GM12878 (cell line): ENCODE measurements around the gene CRB3. TPM values are rescaled to one million over a fixed set of nuclear protein-coding genes. Genes with fewer than 3 reads are reported as not detected.
A peak's percentile ranks its signal among the peaks of the same experiment; 100 is the strongest.

Experiments
- CHD4 ChIP-seq: fragments of 200-600 bp; sonication (generic); IDR thresholded peaks from 2 replicates; pipeline ENCODE4 v1.6.1; 2016; ENCODE audit warnings: mild to moderate bottlenecking
- CREB1 ChIP-seq: IDR thresholded peaks from 2 replicates; pipeline ENCODE4 v1.6.1; 2012; ENCODE audit warnings: low read depth, mild to moderate bottlenecking, inconsistent platforms
- HDGF ChIP-seq: fragments of 450-650 bp; IDR thresholded peaks from 2 replicates; pipeline ENCODE4 v1.6.1; 2016; ENCODE audit warnings: antibody characterized with exemption
- MEF2A ChIP-seq: IDR thresholded peaks from 2 replicates; pipeline ENCODE4 v1.6.1; 2011; ENCODE audit warnings: low read depth, mild to moderate bottlenecking, low read length, moderate library complexity; ENCODE audit not compliant: insufficient read depth
- MTA2 ChIP-seq: fragments of 450-650 bp; IDR thresholded peaks from 2 replicates; pipeline ENCODE4 v1.6.1; 2016; ENCODE audit warnings: low read depth, mild to moderate bottlenecking, moderate library complexity
- NR2C1 ChIP-seq: fragments of 450-650 bp; IDR thresholded peaks from 2 replicates; pipeline ENCODE4 v1.6.1; 2017; ENCODE audit warnings: antibody characterized with exemption, mild to moderate bottlenecking, moderate library complexity
- PKNOX1 ChIP-seq: fragments of 450-650 bp; IDR thresholded peaks from 2 replicates; pipeline ENCODE4 v1.6.1; 2016; ENCODE audit warnings: mild to moderate bottlenecking
- RELA ChIP-seq: fragments of 450-650 bp; IDR thresholded peaks from 2 replicates; pipeline ENCODE4 v1.8.0; 2014; ENCODE audit warnings: borderline replicate concordance; ENCODE audit not compliant: partially characterized antibody
- RELB ChIP-seq: fragments of 450-650 bp; IDR thresholded peaks from 2 replicates; pipeline ENCODE4 v1.6.1; 2017; ENCODE audit warnings: low read depth, mild to moderate bottlenecking, moderate library complexity
- RFX5 ChIP-seq: IDR thresholded peaks from 2 replicates; pipeline ENCODE4 v1.6.1; 2011; ENCODE audit warnings: low read depth, low read length, improper control_type of control experiment
- SMAD5 ChIP-seq: IDR thresholded peaks from 2 replicates; pipeline ENCODE4 v1.6.1; 2016; ENCODE audit warnings: antibody characterized with exemption, low read depth
- TCF12 ChIP-seq: IDR thresholded peaks from 2 replicates; pipeline ENCODE4 v1.6.1; 2011; ENCODE audit warnings: low read depth, mild to moderate bottlenecking, low read length
- WRNIP1 ChIP-seq: IDR thresholded peaks from 2 replicates; pipeline ENCODE4 v1.6.1; 2011; ENCODE audit warnings: low read depth, low read length, improper control_type of control experiment, borderline replicate concordance
- ZBED1 ChIP-seq: IDR thresholded peaks from 2 replicates; pipeline ENCODE4 v1.6.1; 2016; ENCODE audit warnings: borderline replicate concordance
- ZNF217 ChIP-seq: fragments of 450-650 bp; IDR thresholded peaks from 2 replicates; pipeline ENCODE4 v1.6.1; 2017; ENCODE audit warnings: antibody characterized with exemption, mild to moderate bottlenecking
- ZNF622 ChIP-seq: fragments of 450-650 bp; IDR thresholded peaks from 2 replicates; pipeline ENCODE4 v1.6.1; 2017; ENCODE audit warnings: mild to moderate bottlenecking, inconsistent platforms
- polyA plus RNA-seq, 11 experiments: library from polyadenylated mRNA; depleted of rRNA in 4 of 11; unstranded in 6 of 11; stranded (reverse) in 5 of 11; fragments of >200 nt; fragmentation: Nextera tagmentation in 4 of 11; fragmentation: Illumina TruSeq in 1 of 11; extraction: Ambion mirVana in 4 of 11; extraction: Trizol in 1 of 11; gene quantifications; 1 replicate in 1 of 11; 2 replicates in 10 of 11; pipeline versions ENCODE4 v1.2.1 to v1.2.3, GENCODE V29; 2011 to 2016; ENCODE audit warnings: inconsistent platforms in 2 of 11, missing spikeins in 2 of 11, low read depth in 1 of 11
- total RNA-seq, 4 experiments: library from RNA; depleted of rRNA in 3 of 4; stranded (reverse); fragments of >200 nt in 3 of 4; fragmentation: Illumina TruSeq in 1 of 4; extraction: Trizol in 1 of 4; gene quantifications; 2 replicates each; pipeline versions ENCODE4 v1.2.1 to v1.2.3, GENCODE V29; 2013 to 2021
- TF ChIP-seq, protein P1 (sequence below): IDR thresholded peaks from 2 replicates; pipeline ENCODE4 v1.6.1; 2012; ENCODE audit warnings: mild to moderate bottlenecking, low read depth, low read length
- TF ChIP-seq, protein P2 (sequence below): fragments of 450-650 bp; IDR thresholded peaks from 2 replicates; pipeline ENCODE4 v1.6.1; 2017; ENCODE audit warnings: mild to moderate bottlenecking, moderate library complexity
- TF ChIP-seq, protein P3 (sequence below): IDR thresholded peaks from 2 replicates; pipeline ENCODE4 v1.6.1; 2012; ENCODE audit warnings: low read depth, low read length, improper control_type of control experiment

The CRB3 gene
- total and polyA plus RNA-seq, 10 of the 15 experiments (the other 5 are each of a cell fraction or from before 2014, with no cell fraction given): 0.11 to 1.9 (median 0.98) TPM; not detected in 1

- TF ChIP-seq, protein P1, sequence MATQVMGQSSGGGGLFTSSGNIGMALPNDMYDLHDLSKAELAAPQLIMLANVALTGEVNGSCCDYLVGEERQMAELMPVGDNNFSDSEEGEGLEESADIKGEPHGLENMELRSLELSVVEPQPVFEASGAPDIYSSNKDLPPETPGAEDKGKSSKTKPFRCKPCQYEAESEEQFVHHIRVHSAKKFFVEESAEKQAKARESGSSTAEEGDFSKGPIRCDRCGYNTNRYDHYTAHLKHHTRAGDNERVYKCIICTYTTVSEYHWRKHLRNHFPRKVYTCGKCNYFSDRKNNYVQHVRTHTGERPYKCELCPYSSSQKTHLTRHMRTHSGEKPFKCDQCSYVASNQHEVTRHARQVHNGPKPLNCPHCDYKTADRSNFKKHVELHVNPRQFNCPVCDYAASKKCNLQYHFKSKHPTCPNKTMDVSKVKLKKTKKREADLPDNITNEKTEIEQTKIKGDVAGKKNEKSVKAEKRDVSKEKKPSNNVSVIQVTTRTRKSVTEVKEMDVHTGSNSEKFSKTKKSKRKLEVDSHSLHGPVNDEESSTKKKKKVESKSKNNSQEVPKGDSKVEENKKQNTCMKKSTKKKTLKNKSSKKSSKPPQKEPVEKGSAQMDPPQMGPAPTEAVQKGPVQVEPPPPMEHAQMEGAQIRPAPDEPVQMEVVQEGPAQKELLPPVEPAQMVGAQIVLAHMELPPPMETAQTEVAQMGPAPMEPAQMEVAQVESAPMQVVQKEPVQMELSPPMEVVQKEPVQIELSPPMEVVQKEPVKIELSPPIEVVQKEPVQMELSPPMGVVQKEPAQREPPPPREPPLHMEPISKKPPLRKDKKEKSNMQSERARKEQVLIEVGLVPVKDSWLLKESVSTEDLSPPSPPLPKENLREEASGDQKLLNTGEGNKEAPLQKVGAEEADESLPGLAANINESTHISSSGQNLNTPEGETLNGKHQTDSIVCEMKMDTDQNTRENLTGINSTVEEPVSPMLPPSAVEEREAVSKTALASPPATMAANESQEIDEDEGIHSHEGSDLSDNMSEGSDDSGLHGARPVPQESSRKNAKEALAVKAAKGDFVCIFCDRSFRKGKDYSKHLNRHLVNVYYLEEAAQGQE: no peak
- TF ChIP-seq HDGF (peak; percentile 20; the same call in 1 of the 2 replicates), CREB1 (peak; percentile 59; the same call in 1 of the 2 replicates), MEF2A (no peak), MTA2 (peak; percentile 43; the same call in 1 of the 2 replicates), RFX5 (0 out of 2 replicates have a peak, but pooled peaks have one; percentile 11), WRNIP1 (no peak; the same call in 1 of the 2 replicates), SMAD5 (0 out of 2 replicates have a peak, but pooled peaks have one; percentile 57), ZNF622 (no peak), RELA (peak; percentile 84), RELB (peak; percentile 96), CHD4 (no peak), PKNOX1 (peak; percentile 55), NR2C1 (no peak), ZBED1 (no peak), ZNF217 (peak; percentile 97), TCF12 (peak; percentile 68; the same call in 1 of the 2 replicates)
- TF ChIP-seq, protein P2, sequence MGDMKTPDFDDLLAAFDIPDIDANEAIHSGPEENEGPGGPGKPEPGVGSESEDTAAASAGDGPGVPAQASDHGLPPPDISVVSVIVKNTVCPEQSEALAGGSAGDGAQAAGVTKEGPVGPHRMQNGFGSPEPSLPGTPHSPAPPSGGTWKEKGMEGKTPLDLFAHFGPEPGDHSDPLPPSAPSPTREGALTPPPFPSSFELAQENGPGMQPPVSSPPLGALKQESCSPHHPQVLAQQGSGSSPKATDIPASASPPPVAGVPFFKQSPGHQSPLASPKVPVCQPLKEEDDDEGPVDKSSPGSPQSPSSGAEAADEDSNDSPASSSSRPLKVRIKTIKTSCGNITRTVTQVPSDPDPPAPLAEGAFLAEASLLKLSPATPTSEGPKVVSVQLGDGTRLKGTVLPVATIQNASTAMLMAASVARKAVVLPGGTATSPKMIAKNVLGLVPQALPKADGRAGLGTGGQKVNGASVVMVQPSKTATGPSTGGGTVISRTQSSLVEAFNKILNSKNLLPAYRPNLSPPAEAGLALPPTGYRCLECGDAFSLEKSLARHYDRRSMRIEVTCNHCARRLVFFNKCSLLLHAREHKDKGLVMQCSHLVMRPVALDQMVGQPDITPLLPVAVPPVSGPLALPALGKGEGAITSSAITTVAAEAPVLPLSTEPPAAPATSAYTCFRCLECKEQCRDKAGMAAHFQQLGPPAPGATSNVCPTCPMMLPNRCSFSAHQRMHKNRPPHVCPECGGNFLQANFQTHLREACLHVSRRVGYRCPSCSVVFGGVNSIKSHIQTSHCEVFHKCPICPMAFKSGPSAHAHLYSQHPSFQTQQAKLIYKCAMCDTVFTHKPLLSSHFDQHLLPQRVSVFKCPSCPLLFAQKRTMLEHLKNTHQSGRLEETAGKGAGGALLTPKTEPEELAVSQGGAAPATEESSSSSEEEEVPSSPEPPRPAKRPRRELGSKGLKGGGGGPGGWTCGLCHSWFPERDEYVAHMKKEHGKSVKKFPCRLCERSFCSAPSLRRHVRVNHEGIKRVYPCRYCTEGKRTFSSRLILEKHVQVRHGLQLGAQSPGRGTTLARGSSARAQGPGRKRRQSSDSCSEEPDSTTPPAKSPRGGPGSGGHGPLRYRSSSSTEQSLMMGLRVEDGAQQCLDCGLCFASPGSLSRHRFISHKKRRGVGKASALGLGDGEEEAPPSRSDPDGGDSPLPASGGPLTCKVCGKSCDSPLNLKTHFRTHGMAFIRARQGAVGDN: peak; percentile 67
- TF ChIP-seq, protein P3, sequence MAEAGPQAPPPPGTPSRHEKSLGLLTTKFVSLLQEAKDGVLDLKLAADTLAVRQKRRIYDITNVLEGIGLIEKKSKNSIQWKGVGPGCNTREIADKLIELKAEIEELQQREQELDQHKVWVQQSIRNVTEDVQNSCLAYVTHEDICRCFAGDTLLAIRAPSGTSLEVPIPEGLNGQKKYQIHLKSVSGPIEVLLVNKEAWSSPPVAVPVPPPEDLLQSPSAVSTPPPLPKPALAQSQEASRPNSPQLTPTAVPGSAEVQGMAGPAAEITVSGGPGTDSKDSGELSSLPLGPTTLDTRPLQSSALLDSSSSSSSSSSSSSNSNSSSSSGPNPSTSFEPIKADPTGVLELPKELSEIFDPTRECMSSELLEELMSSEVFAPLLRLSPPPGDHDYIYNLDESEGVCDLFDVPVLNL: peak; percentile 28; the same call in 1 of the 2 replicates
Measured at GRCh38 chr19:6460099-6460884, 3.8 kb upstream of the CRB3 start (continued).
